IMR-90 (cell line): Measurements from ENCODE around the gene FAM83G.

Source experiments
- BHLHE40 ChIP-seq: fragments of 150-350 bp; IDR thresholded peaks from 2 replicates; pipeline ENCODE4 v1.6.1; 2016; ENCODE audit warnings: mild to moderate bottlenecking, low read depth, low read length
- CEBPB ChIP-seq: IDR thresholded peaks from 2 replicates; pipeline ENCODE4 v1.6.1; 2012; ENCODE audit warnings: low read depth, low read length, improper control_type of control experiment
- CHD1 ChIP-seq: IDR thresholded peaks from 2 replicates; pipeline ENCODE4 v1.6.1; 2012; ENCODE audit warnings: low read depth, low read length, improper control_type of control experiment
- ELK1 ChIP-seq: fragments of 150-350 bp; IDR thresholded peaks from 2 replicates; pipeline ENCODE4 v1.6.1; 2016; ENCODE audit warnings: low read depth, mild to moderate bottlenecking, low read length, moderate library complexity, borderline replicate concordance
- FOS ChIP-seq: fragments of 150-350 bp; IDR thresholded peaks from 2 replicates; pipeline ENCODE4 v1.6.1; 2016; ENCODE audit warnings: low read depth, low read length
- MAFK ChIP-seq: IDR thresholded peaks from 2 replicates; pipeline ENCODE4 v1.6.1; 2012; ENCODE audit warnings: low read depth, low read length, improper control_type of control experiment
- MXI1 ChIP-seq: IDR thresholded peaks from 2 replicates; pipeline ENCODE4 v1.6.1; 2012; ENCODE audit warnings: low read depth, mild to moderate bottlenecking, low read length, moderate library complexity, borderline replicate concordance
- POLR2A ChIP-seq: IDR thresholded peaks from 2 replicates; pipeline ENCODE4 v1.6.1; 2012; ENCODE audit warnings: mild to moderate bottlenecking, low read depth, low read length
- RAD21 ChIP-seq: IDR thresholded peaks from 2 replicates; pipeline ENCODE4 v1.6.1; 2012; ENCODE audit warnings: low read length, improper control_type of control experiment
- RCOR1 ChIP-seq: IDR thresholded peaks from 2 replicates; pipeline ENCODE4 v1.6.1; 2012; ENCODE audit warnings: mild to moderate bottlenecking, low read length, improper control_type of control experiment; ENCODE audit not compliant: insufficient replicate concordance
- RFX5 ChIP-seq: IDR thresholded peaks from 2 replicates; pipeline ENCODE4 v1.8.0; 2012; ENCODE audit warnings: low read depth, mild to moderate bottlenecking, low read length, moderate library complexity
- SMC3 ChIP-seq: fragments of 150-350 bp; IDR thresholded peaks from 2 replicates; pipeline ENCODE4 v1.6.1; 2016; ENCODE audit warnings: low read depth, mild to moderate bottlenecking, antibody characterized with exemption, low read length, moderate library complexity
- TF ChIP-seq, protein P1 (sequence below): conservative IDR thresholded peaks from 2 replicates; pipeline ENCODE4 v1.5.1; 2012; ENCODE audit warnings: mild to moderate bottlenecking, low read depth, low read length, improper control_type of control experiment
- TF ChIP-seq, protein P2 (sequence below): fragments of 150-350 bp; IDR thresholded peaks from 2 replicates; pipeline ENCODE4 v1.6.1; 2017; ENCODE audit warnings: mild to moderate bottlenecking, antibody characterized with exemption, low read length, low read depth

GRCh38 chr17:18990331-18990730, 14.2 kb downstream of the FAM83G start:
- TF ChIP-seq, protein P1, sequence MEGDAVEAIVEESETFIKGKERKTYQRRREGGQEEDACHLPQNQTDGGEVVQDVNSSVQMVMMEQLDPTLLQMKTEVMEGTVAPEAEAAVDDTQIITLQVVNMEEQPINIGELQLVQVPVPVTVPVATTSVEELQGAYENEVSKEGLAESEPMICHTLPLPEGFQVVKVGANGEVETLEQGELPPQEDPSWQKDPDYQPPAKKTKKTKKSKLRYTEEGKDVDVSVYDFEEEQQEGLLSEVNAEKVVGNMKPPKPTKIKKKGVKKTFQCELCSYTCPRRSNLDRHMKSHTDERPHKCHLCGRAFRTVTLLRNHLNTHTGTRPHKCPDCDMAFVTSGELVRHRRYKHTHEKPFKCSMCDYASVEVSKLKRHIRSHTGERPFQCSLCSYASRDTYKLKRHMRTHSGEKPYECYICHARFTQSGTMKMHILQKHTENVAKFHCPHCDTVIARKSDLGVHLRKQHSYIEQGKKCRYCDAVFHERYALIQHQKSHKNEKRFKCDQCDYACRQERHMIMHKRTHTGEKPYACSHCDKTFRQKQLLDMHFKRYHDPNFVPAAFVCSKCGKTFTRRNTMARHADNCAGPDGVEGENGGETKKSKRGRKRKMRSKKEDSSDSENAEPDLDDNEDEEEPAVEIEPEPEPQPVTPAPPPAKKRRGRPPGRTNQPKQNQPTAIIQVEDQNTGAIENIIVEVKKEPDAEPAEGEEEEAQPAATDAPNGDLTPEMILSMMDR: no peak
- TF ChIP-seq POLR2A: no peak
- no peak for TF ChIP-seq SMC3
- TF ChIP-seq ELK1: no peak
- no peak for TF ChIP-seq CEBPB
- TF ChIP-seq, protein P2, sequence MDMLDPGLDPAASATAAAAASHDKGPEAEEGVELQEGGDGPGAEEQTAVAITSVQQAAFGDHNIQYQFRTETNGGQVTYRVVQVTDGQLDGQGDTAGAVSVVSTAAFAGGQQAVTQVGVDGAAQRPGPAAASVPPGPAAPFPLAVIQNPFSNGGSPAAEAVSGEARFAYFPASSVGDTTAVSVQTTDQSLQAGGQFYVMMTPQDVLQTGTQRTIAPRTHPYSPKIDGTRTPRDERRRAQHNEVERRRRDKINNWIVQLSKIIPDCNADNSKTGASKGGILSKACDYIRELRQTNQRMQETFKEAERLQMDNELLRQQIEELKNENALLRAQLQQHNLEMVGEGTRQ: no peak
- no peak for TF ChIP-seq FOS
- TF ChIP-seq RAD21: no peak
- no peak for TF ChIP-seq MAFK
- no peak for TF ChIP-seq RFX5
- TF ChIP-seq CHD1: no peak
- no peak for TF ChIP-seq BHLHE40
- no peak for TF ChIP-seq MXI1
- TF ChIP-seq RCOR1: no peak
